CD4-positive, alpha-beta memory T cell (primary cell): ENCODE data around the gene SPCS3. TPM values are rescaled to one million over a fixed set of nuclear protein-coding genes. Genes with fewer than 3 reads are reported as not detected.

Experiments
- CTCF ChIA-PET: fragments of 350-600 bp; sonication (Branson Sonifier 250); formaldehyde crosslinking; loops from one replicate; lab custom pipeline; 2021; ENCODE audit warnings: inconsistent platforms; ENCODE audit not compliant: partially characterized antibody; lab: Charles Lee
- POLR2A ChIA-PET: fragments of 350-600 bp; sonication (Branson Sonifier 250); formaldehyde crosslinking; loops from one replicate; lab custom pipeline; 2021; ENCODE audit not compliant: partially characterized antibody; lab: Charles Lee
- DNase-seq, 5 donors: peaks; one replicate each; pipeline versions ENCODE4 v3.0.0 to v3.0.0-alpha.2; 2020 to 2022; ENCODE audit warnings: mixed read lengths in 1 of 5
- H3K27ac ChIP-seq: one replicate; pipeline ENCODE4 v1.7.0; 2013; ENCODE audit warnings: low read depth, low read length
- H3K27me3 ChIP-seq: 2 replicates; pipeline ENCODE4 v1.7.0; 2013; ENCODE audit warnings: mild to moderate bottlenecking, low read length, moderate library complexity; ENCODE audit not compliant: insufficient read depth
- H3K36me3 ChIP-seq: 2 replicates; pipeline ENCODE4 v1.7.0; 2013; ENCODE audit warnings: mild to moderate bottlenecking, low read length, moderate library complexity; ENCODE audit not compliant: insufficient read depth
- H3K4me1 ChIP-seq: 2 replicates; pipeline ENCODE4 v1.7.0; 2013; ENCODE audit warnings: mild to moderate bottlenecking, low read length, moderate library complexity; ENCODE audit not compliant: insufficient read depth
- H3K4me3 ChIP-seq, 2 donors: one replicate each; pipeline ENCODE4 v1.7.0; 2013; ENCODE audit warnings: low read length in 2 of 2, mild to moderate bottlenecking in 1 of 2
- H3K9me3 ChIP-seq, 2 donors: one replicate each; pipeline ENCODE4 v1.7.0; 2013; ENCODE audit warnings: low read length in 2 of 2, control low read depth in 1 of 2; ENCODE audit not compliant: control insufficient read depth in 1 of 2
- H3K27ac Mint-ChIP-seq, 7 donors: one replicate each; pipeline ENCODE4 v1.8.0; 2020 to 2021; ENCODE audit warnings: mixed read lengths in 7 of 7, mild to moderate bottlenecking in 6 of 7, inconsistent platforms in 3 of 7, moderate library complexity in 3 of 7
- H3K27me3 Mint-ChIP-seq, 2 donors: one replicate each; pipeline ENCODE4 v1.8.0; 2020 to 2021; ENCODE audit warnings: mixed read lengths in 2 of 2
- H3K36me3 Mint-ChIP-seq, 2 donors: one replicate each; pipeline ENCODE4 v1.8.0; 2020 to 2021; ENCODE audit warnings: mixed read lengths in 2 of 2, inconsistent platforms in 1 of 2, mild to moderate bottlenecking in 1 of 2
- H3K4me1 Mint-ChIP-seq, 4 donors: one replicate each; pipeline ENCODE4 v1.8.0; 2020 to 2021; ENCODE audit warnings: mixed read lengths in 4 of 4, mild to moderate bottlenecking in 1 of 4
- H3K4me3 Mint-ChIP-seq, 8 donors: one replicate each; pipeline ENCODE4 v1.8.0; 2020 to 2021; ENCODE audit warnings: mixed read lengths in 8 of 8, mild to moderate bottlenecking in 7 of 8, moderate library complexity in 6 of 8, inconsistent platforms in 3 of 8
- H3K9me3 Mint-ChIP-seq, 8 donors: one replicate each; pipeline ENCODE4 v1.8.0; 2020 to 2021; ENCODE audit warnings: mixed read lengths in 8 of 8, mild to moderate bottlenecking in 5 of 8, inconsistent platforms in 3 of 8, moderate library complexity in 1 of 8
- intact Hi-C: fragments of 100-400 bp; cut with micrococcal nuclease; formaldehyde crosslinking; loops from one replicate; pipeline ENCODE4 v1.15.1; 2023
- polyA plus RNA-seq, 2 donors: library from polyadenylated mRNA; unstranded; fragments of 300-500 nt; fragmentation: Illumina TruSeq; gene quantifications; one replicate each; pipeline ENCODE4 v1.2.3, GENCODE V29; 2021
- total RNA-seq, 2 experiments: library from RNA; stranded (reverse); gene quantifications; one replicate each; pipeline ENCODE4 v1.2.3, GENCODE V29; 2021

The SPCS3 gene
- total and polyA plus RNA-seq, 4 experiments from 2014 or later = 62.4 to 207 (median 134) TPM

DNA sequence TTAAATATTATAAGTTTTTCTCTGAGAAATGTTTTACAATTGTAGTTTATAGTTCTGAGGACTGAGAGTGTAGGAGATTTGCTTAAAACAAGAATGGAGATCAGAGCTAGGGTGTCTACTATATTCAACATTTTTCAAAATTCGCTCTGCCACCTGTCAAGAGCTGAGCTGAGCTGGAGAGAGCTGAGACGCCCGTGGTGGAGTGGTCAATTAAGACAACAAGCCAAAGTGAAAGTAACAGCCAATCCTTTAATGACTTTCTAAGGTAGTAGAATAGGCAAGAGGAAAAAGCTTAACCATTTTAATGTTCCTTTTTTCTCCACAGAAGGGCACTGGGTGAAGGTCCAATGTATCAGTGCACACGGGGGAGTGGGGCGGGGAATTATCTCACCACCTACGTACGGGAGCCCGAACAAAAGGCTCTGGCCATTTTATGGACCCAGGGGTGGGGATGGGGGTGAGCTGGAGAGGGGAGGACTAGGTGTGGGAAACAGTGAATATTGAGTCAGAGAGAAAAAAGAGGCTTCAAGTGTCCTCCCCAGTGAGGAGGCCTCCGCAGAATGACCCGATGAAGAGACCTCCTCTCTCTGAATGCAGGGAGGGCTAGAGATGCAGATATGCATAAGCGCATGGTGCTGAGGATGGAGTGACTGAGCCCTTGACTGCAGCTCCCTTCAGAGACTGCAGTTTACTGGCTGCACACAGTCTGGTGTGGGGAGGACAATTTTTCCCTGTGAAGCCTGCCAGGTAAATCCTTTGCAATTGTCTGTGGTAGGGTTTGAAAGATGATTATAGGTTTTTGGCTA, 60.8 kb downstream of the SPCS3 start:
- H3K27me3 ChIP-seq = no peaks in the 10 kb centered on the region
- H3K9me3 Mint-ChIP-seq = no peaks in the 10 kb centered on the region
- POLR2A ChIA-PET = no interaction called here
- H3K4me1 ChIP-seq = no peaks in the 10 kb centered on the region
- no peaks in the 10 kb centered on the region for H3K36me3 ChIP-seq
- no peak for DNase-seq
- no peak overlapping the region for H3K27ac Mint-ChIP-seq
- no peak overlapping the region for H3K4me3 ChIP-seq
- intact Hi-C loops = no loop called here
- no peak overlapping the region for H3K4me3 Mint-ChIP-seq
- H3K9me3 ChIP-seq = no peaks in the 10 kb centered on the region
- H3K27ac ChIP-seq = no peak overlapping the region
- CTCF ChIA-PET = interaction anchor here (0.8 kb wide), 1 partner anchor 8 kb away, joined by 3 read pairs; no protein-coding TSS in a partner anchor
- H3K27me3 Mint-ChIP-seq = peaks cover 0 to 3% of the 10 kb centered on the region in 2 donors
- H3K4me1 Mint-ChIP-seq = peaks cover 0 to 2% (median 0%) of the 10 kb centered on the region in 4 donors
- H3K36me3 Mint-ChIP-seq = no peaks in the 10 kb centered on the region

Other genes with a start within 250 kb of the SPCS3 start
- gene SPATA4, start 124.4 kb upstream of the SPCS3 start, total RNA-seq = not detected
- not detected for gene SPATA4, start 124.4 kb upstream of the SPCS3 start, polyA plus RNA-seq
- not detected for gene ASB5, start 50.7 kb upstream of the SPCS3 start, total RNA-seq
- gene ASB5, start 50.7 kb upstream of the SPCS3 start, polyA plus RNA-seq = not detected